B cell (primary cell): ENCODE data around the gene RPAP3. TPM values are rescaled to one million over a fixed set of nuclear protein-coding genes. Genes with fewer than 3 reads are reported as not detected.

Experiments used
- ATAC-seq: fragments of 200-7000 bp; cut with Tn5 transposase; one replicate; pipeline ENCODE4 v1.10.0; 2021; ENCODE audit warnings: low read depth, mild to moderate bottlenecking, moderate number of reproducible peaks, moderate library complexity
- CTCF ChIA-PET: fragments of 350-600 bp; sonication (Branson Sonifier 250); formaldehyde crosslinking; loops from one replicate; lab custom pipeline; 2021; ENCODE audit warnings: antibody characterized with exemption, inconsistent platforms; lab: Charles Lee
- POLR2A ChIA-PET: fragments of 350-600 bp; sonication (Branson Sonifier 250); formaldehyde crosslinking; loops from one replicate; lab custom pipeline; 2021; ENCODE audit warnings: antibody characterized with exemption; lab: Charles Lee
- DNase-seq: peaks from one replicate; pipeline ENCODE4 v3.0.0; 2013
- H2AFZ ChIP-seq: 2 replicates; pipeline ENCODE4 v1.6.1; 2012; ENCODE audit warnings: mild to moderate bottlenecking, low read depth, low read length; ENCODE audit not compliant: insufficient read depth, poor library complexity, severe bottlenecking
- H3K27ac ChIP-seq, 2 donors: 1 replicate in 1 of 2; 2 replicates in 1 of 2; pipeline ENCODE4 v1.5.1; 2012 to 2013; ENCODE audit warnings: low read length in 2 of 2, mild to moderate bottlenecking in 2 of 2, moderate library complexity in 1 of 2
- H3K27me3 ChIP-seq, 4 experiments: fragments of 200-600 bp in 1 of 4; sonication (generic) in 1 of 4; replicated peaks in 1 of 4; 1 replicate in 2 of 4; 2 replicates in 2 of 4; pipeline versions ENCODE4 v1.6.1 to v1.7.0; 2013 to 2016; ENCODE audit warnings: low read length in 3 of 4, mild to moderate bottlenecking in 2 of 4, mixed read lengths in 1 of 4, moderate library complexity in 1 of 4; ENCODE audit not compliant: insufficient read depth in 4 of 4, control insufficient read depth in 3 of 4; ENCODE audit errors: control extremely low read depth in 1 of 4
- H3K36me3 ChIP-seq, 2 experiments: replicated peaks in 1 of 2; 1 replicate in 1 of 2; 2 replicates in 1 of 2; pipeline versions ENCODE4 v1.6.1 to v1.7.1; 2013; ENCODE audit warnings: low read length in 1 of 2; ENCODE audit not compliant: insufficient read depth in 2 of 2, control insufficient read depth in 1 of 2; ENCODE audit errors: control extremely low read depth in 1 of 2, extremely low read depth in 1 of 2
- H3K4me1 ChIP-seq, 2 donors: fragments of 200-600 bp in 1 of 2; sonication (generic) in 1 of 2; 1 replicate in 1 of 2; 2 replicates in 1 of 2; pipeline versions ENCODE4 v1.5.1 to v1.6.1; 2013 to 2017; ENCODE audit warnings: low read length in 2 of 2; ENCODE audit not compliant: control insufficient read depth in 2 of 2, insufficient read depth in 2 of 2
- H3K4me2 ChIP-seq: replicated peaks from 2 replicates; pipeline ENCODE3; 2012; ENCODE audit warnings: mild to moderate bottlenecking, low read depth, low read length; ENCODE audit not compliant: poor library complexity, severe bottlenecking
- H3K4me3 ChIP-seq, 5 experiments: fragments of 200-600 bp in 1 of 5; sonication (generic) in 1 of 5; 1 replicate in 3 of 5; 2 replicates in 2 of 5; pipeline versions ENCODE4 v1.5.1 to v1.7.0; 2011 to 2016; ENCODE audit warnings: low read length in 4 of 5, mild to moderate bottlenecking in 4 of 5, low read depth in 2 of 5, control low read depth in 1 of 5, moderate library complexity in 1 of 5; ENCODE audit not compliant: insufficient read depth in 1 of 5; ENCODE audit errors: control extremely low read depth in 1 of 5, extremely low read depth in 1 of 5
- H3K79me2 ChIP-seq: fragments of 200-600 bp; sonication (generic); one replicate; pipeline ENCODE4 v1.6.0; 2016; ENCODE audit warnings: low read length; ENCODE audit not compliant: control insufficient read depth, insufficient read depth
- H3K9ac ChIP-seq: fragments of 200-600 bp; sonication (generic); 2 replicates; pipeline ENCODE4 v1.6.1; 2017; ENCODE audit warnings: mild to moderate bottlenecking, low read length, moderate library complexity
- H3K9me3 ChIP-seq, 3 donors: one replicate each; pipeline versions ENCODE4 v1.6.1 to v1.7.1; 2013; ENCODE audit warnings: low read length in 2 of 3; ENCODE audit not compliant: control insufficient read depth in 2 of 3, insufficient read depth in 1 of 3; ENCODE audit errors: control extremely low read depth in 1 of 3
- H4K20me1 ChIP-seq: 2 replicates; pipeline ENCODE4 v1.6.0; 2012; ENCODE audit warnings: mild to moderate bottlenecking, low read length; ENCODE audit not compliant: insufficient read depth, control insufficient read depth, poor library complexity, severe bottlenecking
- H3K27ac Mint-ChIP-seq: one replicate; pipeline ENCODE4 v1.8.0; 2021; ENCODE audit warnings: mixed read lengths
- H3K27me3 Mint-ChIP-seq: one replicate; pipeline ENCODE4 v1.8.0; 2021; ENCODE audit warnings: mixed read lengths
- H3K4me1 Mint-ChIP-seq: one replicate; pipeline ENCODE4 v1.8.0; 2021; ENCODE audit warnings: mixed read lengths
- H3K4me3 Mint-ChIP-seq: one replicate; pipeline ENCODE4 v1.8.0; 2021; ENCODE audit warnings: mixed read lengths
- H3K9me3 Mint-ChIP-seq: one replicate; pipeline ENCODE4 v1.8.0; 2022; ENCODE audit warnings: mixed read lengths; ENCODE audit not compliant: insufficient read depth
- CTCF ChIP-seq: fragments of 200-600 bp; IDR thresholded peaks from one replicate; pipeline ENCODE4 v1.8.0; 2022; ENCODE audit warnings: antibody characterized with exemption, mild to moderate bottlenecking
- EZH2 ChIP-seq: IDR thresholded peaks from 2 replicates; pipeline ENCODE4 v1.6.1; 2012; ENCODE audit warnings: borderline replicate concordance, low read depth, mild to moderate bottlenecking, moderate library complexity, low read length; ENCODE audit not compliant: insufficient read depth, poor library complexity, severe bottlenecking
- WGBS: methylation state at CpG from one replicate; pipeline ENCODE4 v1.1.5; 2013; ENCODE audit warnings: missing lambda C conversion rate; ENCODE audit not compliant: insufficient coverage; 5-methylcytosine and 5-hydroxymethylcytosine counted together
- intact Hi-C: fragments of 100-400 bp; cut with micrococcal nuclease; formaldehyde crosslinking; loops from one replicate; pipeline ENCODE4 v1.10.0; 2022
- polyA plus RNA-seq: library from polyadenylated mRNA; depleted of rRNA; stranded (reverse); fragments of >200 nt; gene quantifications from 2 replicates; pipeline ENCODE4 v1.2.3, GENCODE V29; 2012
- total RNA-seq, 2 donors: library from RNA; stranded (reverse); fragments of 120-200 nt in 1 of 2; gene quantifications; 1 replicate in 1 of 2; 2 replicates in 1 of 2; pipeline versions ENCODE4 v1.2.3 to v1.2.4, GENCODE V29; 2013 to 2022

Gene RPAP3
- total and polyA plus RNA-seq, 2 donors (not counting 1 experiment from before 2014, with no cell fraction given), result 9.1 to 47.2 TPM

GRCh38 chr12:47737936-47738594 is 32.2 kb upstream of the RPAP3 start:
- Mint-ChIP-seq H3K27ac (peak overlapping the region; percentile 3), H3K4me3 (no peak overlapping the region), H3K9me3 (no peaks in the 10 kb centered on the region), H3K27me3 (no peaks in the 10 kb centered on the region), H3K4me1 (peaks cover 38% of the 10 kb centered on the region)
- ATAC-seq, result no peak
- intact Hi-C loops, result no loop called here
- no peak for DNase-seq
- TF ChIP-seq CTCF (no peak), EZH2 (no peak)
- POLR2A ChIA-PET, result interaction anchor here (0.6 kb wide), 1 partner anchor 17 kb away, joined by 7 read pairs; no protein-coding TSS in a partner anchor
- no peak overlapping the region for H3K4me3 ChIP-seq
- no peak overlapping the region for H2AFZ ChIP-seq
- H3K4me2 ChIP-seq, result no peak overlapping the region
- H3K79me2 ChIP-seq, result no peaks in the 10 kb centered on the region
- 97% methylated on average over 12 of the region's 17 CpGs for WGBS
- CTCF ChIA-PET, result interaction anchor here (1.4 to 15.0 kb wide), 5 partner anchors 19 to 103 kb away, joined by 4 to 515 read pairs (median 270); partner anchors contain the start of genes RAPGEF3, RPAP3 and SLC48A1
- H3K27me3 ChIP-seq, result no peaks in the 10 kb centered on the region
- H3K36me3 ChIP-seq, result no peaks in the 10 kb centered on the region
- H3K27ac ChIP-seq, result no peak overlapping the region
- peaks cover 0 to 9% (median 0%) of the 10 kb centered on the region in 3 donors for H3K9me3 ChIP-seq
- H3K4me1 ChIP-seq, result peaks cover 29 to 41% of the 10 kb centered on the region in 2 donors
- no peak overlapping the region for H3K9ac ChIP-seq
- no peaks in the 10 kb centered on the region for H4K20me1 ChIP-seq
